Measurements from ENCODE around the gene RPS6KA2.

RPS6KA2 gene

GRCh38 chr6:166446146-166446545 is 180.9 kb downstream of the RPS6KA2 start:
- TF ChIP-seq CTCF (IDR thresholded peaks at IDR 0.05), result no peak

- no peak for TF ChIP-seq CTCF (IDR thresholded peaks at IDR 0.05)
These were observed 182.6 kb downstream of the RPS6KA2 start for GRCh38 chr6:166444446-166444845.

GRCh38 chr6:166443166-166443565 is 183.9 kb downstream of the RPS6KA2 start:
- TF ChIP-seq CTCF (IDR thresholded peaks at IDR 0.05), result no peak

- TF ChIP-seq CTCF (IDR thresholded peaks at IDR 0.05), result no peak
These were observed 184.8 kb downstream of the RPS6KA2 start for GRCh38 chr6:166442131-166442685.

- no peak for TF ChIP-seq CTCF (IDR thresholded peaks at IDR 0.05)
These were observed 185.5 kb downstream of the RPS6KA2 start for GRCh38 chr6:166441325-166442078.

- TF ChIP-seq CTCF (IDR thresholded peaks at IDR 0.05), result no peak
These were observed 186.3 kb downstream of the RPS6KA2 start for GRCh38 chr6:166440729-166441128.

GRCh38 chr6:166440106-166440505 is 186.9 kb downstream of the RPS6KA2 start:
- no peak for TF ChIP-seq CTCF (IDR thresholded peaks at IDR 0.05)

Measured in LNCAP (cell line).